Osteoblast (primary cell): ENCODE measurements around the gene INPP5B. TPM values are rescaled to one million over a fixed set of nuclear protein-coding genes. Genes with fewer than 3 reads are reported as not detected.

Source experiments
- DNase-seq: peaks from one replicate; pipeline ENCODE4 v3.0.0; 2011; ENCODE audit warnings: low spot score, mixed read lengths; ENCODE audit not compliant: insufficient read length; ENCODE audit errors: missing footprints
- H2AFZ ChIP-seq: 2 replicates; pipeline ENCODE4 v1.6.0; 2011; ENCODE audit warnings: mild to moderate bottlenecking, low read length
- H3K27ac ChIP-seq: 2 replicates; pipeline ENCODE4 v1.5.1; 2011; ENCODE audit warnings: mild to moderate bottlenecking, low read depth, low read length, moderate library complexity
- H3K27me3 ChIP-seq: 2 replicates; pipeline ENCODE4 v1.6.0; 2012; ENCODE audit warnings: mild to moderate bottlenecking, control low read depth, inconsistent platforms, low read length, moderate library complexity; ENCODE audit not compliant: insufficient read depth
- H3K36me3 ChIP-seq: 2 replicates; pipeline ENCODE4 v1.5.1; 2011; ENCODE audit warnings: mild to moderate bottlenecking, low read length, control low read depth, moderate library complexity; ENCODE audit not compliant: insufficient read depth
- H3K4me1 ChIP-seq: 2 replicates; pipeline ENCODE4 v1.5.1; 2011; ENCODE audit warnings: mild to moderate bottlenecking, low read length, control low read depth, moderate library complexity; ENCODE audit not compliant: insufficient read depth
- H3K4me2 ChIP-seq: 2 replicates; pipeline ENCODE4 v1.6.0; 2011; ENCODE audit warnings: mild to moderate bottlenecking, low read length; ENCODE audit not compliant: insufficient read depth
- H3K4me3 ChIP-seq: fragments of 200-600 bp; sonication (generic); 3 replicates; pipeline ENCODE4 v1.5.1; 2012; ENCODE audit warnings: mild to moderate bottlenecking, low read length, inconsistent platforms; ENCODE audit not compliant: insufficient read depth
- H3K79me2 ChIP-seq: 2 replicates; pipeline ENCODE4 v1.6.0; 2012; ENCODE audit warnings: mild to moderate bottlenecking, low read length, control low read depth, inconsistent platforms; ENCODE audit not compliant: insufficient read depth
- H3K9me3 ChIP-seq: 2 replicates; pipeline ENCODE4 v1.5.1; 2011; ENCODE audit warnings: low read depth, low read length, control low read depth
- H4K20me1 ChIP-seq: 2 replicates; pipeline ENCODE4 v1.6.0; 2012; ENCODE audit warnings: mild to moderate bottlenecking, low read length, control low read depth; ENCODE audit not compliant: insufficient read depth
- total RNA-seq: library from RNA; depleted of rRNA; stranded (reverse); fragments of >200 nt; gene quantifications from 2 replicates; pipeline ENCODE4 v1.2.3, GENCODE V29; 2012
- TF ChIP-seq, protein P1 (sequence below): IDR thresholded peaks from 2 replicates; pipeline ENCODE4 v1.5.1; 2011; ENCODE audit warnings: mild to moderate bottlenecking, low read depth, low read length, moderate library complexity; ENCODE audit errors: extremely low read depth

Gene INPP5B
- total RNA-seq, 1 donor: 39.4 TPM

- peak; percentile 48 for DNase-seq
- Histone ChIP-seq H3K79me2 (no peaks in the 10 kb centered on the region), H3K27me3 (no peaks in the 10 kb centered on the region), H3K27ac (no peak overlapping the region), H3K4me3 (no peak overlapping the region), H2AFZ (no peak overlapping the region), H4K20me1 (no peaks in the 10 kb centered on the region), H3K4me1 (no peaks in the 10 kb centered on the region), H3K36me3 (peaks cover 8% of the 10 kb centered on the region), H3K4me2 (no peak overlapping the region), H3K9me3 (no peaks in the 10 kb centered on the region)
- TF ChIP-seq, protein P1, sequence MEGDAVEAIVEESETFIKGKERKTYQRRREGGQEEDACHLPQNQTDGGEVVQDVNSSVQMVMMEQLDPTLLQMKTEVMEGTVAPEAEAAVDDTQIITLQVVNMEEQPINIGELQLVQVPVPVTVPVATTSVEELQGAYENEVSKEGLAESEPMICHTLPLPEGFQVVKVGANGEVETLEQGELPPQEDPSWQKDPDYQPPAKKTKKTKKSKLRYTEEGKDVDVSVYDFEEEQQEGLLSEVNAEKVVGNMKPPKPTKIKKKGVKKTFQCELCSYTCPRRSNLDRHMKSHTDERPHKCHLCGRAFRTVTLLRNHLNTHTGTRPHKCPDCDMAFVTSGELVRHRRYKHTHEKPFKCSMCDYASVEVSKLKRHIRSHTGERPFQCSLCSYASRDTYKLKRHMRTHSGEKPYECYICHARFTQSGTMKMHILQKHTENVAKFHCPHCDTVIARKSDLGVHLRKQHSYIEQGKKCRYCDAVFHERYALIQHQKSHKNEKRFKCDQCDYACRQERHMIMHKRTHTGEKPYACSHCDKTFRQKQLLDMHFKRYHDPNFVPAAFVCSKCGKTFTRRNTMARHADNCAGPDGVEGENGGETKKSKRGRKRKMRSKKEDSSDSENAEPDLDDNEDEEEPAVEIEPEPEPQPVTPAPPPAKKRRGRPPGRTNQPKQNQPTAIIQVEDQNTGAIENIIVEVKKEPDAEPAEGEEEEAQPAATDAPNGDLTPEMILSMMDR: no peak
Observed at GRCh38 chr1:37951783-37952624, 5.2 kb upstream of the INPP5B start.

- Histone ChIP-seq H3K4me3 (no peak overlapping the region), H4K20me1 (no peaks in the 10 kb centered on the region), H3K9me3 (no peaks in the 10 kb centered on the region), H3K27ac (no peak overlapping the region), H3K27me3 (no peaks in the 10 kb centered on the region), H3K36me3 (peaks cover 2% of the 10 kb centered on the region), H2AFZ (no peak overlapping the region), H3K4me2 (no peak overlapping the region), H3K79me2 (peaks cover 6% of the 10 kb centered on the region), H3K4me1 (peaks cover 4% of the 10 kb centered on the region)
- TF ChIP-seq, protein P1: no peak
- DNase-seq: peak; percentile 69
Observed at GRCh38 chr1:37951041-37951782, 4.4 kb upstream of the INPP5B start.

DNA sequence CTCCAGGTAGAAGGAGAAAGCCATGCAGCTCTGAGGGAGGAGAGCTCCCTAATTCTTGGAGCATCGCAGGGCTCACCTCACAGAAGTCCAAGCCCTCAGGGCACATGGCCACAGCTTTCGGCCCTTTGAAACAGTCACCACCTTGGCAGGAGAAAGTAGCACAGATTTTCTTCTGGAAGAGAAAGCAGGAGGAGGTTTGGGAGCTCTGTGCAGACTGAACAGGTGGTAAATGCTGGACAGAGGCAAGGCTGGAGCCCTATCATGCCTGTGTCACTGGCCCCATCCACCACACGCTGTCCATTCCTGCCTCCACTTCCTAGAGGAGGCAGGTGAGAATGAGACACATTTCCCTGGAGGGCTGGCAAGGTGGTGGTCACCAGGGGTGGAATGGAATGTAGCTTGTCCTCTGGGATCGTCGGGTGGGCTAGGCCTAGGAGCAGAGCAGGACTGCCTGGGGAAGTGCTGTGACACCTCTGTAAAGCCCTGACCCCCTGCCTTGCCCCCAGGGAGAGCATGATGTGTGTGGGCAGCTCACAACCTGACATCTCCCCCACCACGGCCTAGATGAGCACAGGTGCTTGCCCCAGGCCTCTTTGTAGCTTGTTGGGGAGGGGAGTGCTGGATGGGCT, 2.8 kb upstream of the INPP5B start:
- peaks cover 4% of the 10 kb centered on the region for H3K36me3 ChIP-seq
- DNase-seq: peak; percentile 46

More for the DNA sequence above, 2.8 kb upstream of the INPP5B start:
- no peak overlapping the region for H2AFZ ChIP-seq
- TF ChIP-seq, protein P1: no peak
- no peak overlapping the region for H3K27ac ChIP-seq
- peaks cover 19% of the 10 kb centered on the region for H3K79me2 ChIP-seq
- H3K4me1 ChIP-seq: peaks cover 16% of the 10 kb centered on the region
- H3K4me3 ChIP-seq: no peak overlapping the region
- no peaks in the 10 kb centered on the region for H3K9me3 ChIP-seq
- no peaks in the 10 kb centered on the region for H4K20me1 ChIP-seq
- H3K27me3 ChIP-seq: no peaks in the 10 kb centered on the region
- H3K4me2 ChIP-seq: no peak overlapping the region
